ENCODE measurements around the gene RAP2B.
"Not testable (repeated sequence)": the region's sequence is repeated elsewhere in the genome, so short reads cannot be mapped to it uniquely, and the experiment has no call there.

RAP2B gene

DNA sequence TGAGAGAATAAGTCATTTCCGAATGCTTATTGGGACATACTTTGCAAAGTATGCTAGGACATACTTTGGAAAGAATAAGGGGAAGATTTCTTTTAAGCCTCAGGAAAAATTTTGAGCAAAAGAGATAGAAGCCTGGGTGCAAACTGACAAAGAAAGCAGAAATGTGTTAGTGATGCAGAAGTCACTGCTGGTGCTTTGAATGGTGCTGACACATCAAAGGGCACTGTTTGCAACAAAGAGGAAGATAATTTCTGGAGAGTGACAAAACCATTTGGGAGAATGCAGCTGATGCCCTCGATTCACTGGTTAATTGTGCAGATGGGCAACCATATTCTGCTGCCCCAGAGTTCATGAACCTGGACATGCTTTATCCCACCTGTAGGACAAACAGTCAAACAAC, 11.0 kb upstream of the RAP2B start:
- Mint-ChIP-seq H3K36me3 (peaks cover 1% of the 10 kb centered on the region), H3K27me3 (no peaks in the 10 kb centered on the region), H3K27ac (no peak overlapping the region), H3K4me3 (no peak overlapping the region), H3K4me1 (no peaks in the 10 kb centered on the region), H3K9me3 (no peaks in the 10 kb centered on the region)

DNA sequence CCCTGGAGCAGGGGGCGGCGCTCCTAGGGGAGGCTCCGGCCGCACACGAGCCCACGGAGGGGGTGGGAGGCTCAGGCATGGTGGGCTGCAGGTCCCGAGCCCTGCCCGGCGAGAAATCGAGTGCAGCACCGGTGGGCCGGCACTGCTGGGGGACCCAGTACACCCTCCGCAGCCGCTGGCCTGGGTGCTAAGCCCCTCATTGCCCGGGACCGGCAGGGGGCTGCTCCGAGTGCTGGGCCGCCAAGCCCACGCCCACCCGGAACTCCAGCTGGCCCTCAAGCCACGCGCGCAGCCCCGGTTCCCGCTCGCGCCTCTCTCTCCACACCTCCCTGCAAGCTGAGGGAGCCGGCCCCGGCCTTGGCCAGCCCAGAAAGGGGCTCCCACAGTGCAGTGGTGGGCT, 6.2 kb upstream of the RAP2B start:
- not testable (repeated sequence) for H3K4me3 Mint-ChIP-seq, H3K4me1 Mint-ChIP-seq, H3K27ac Mint-ChIP-seq, H3K36me3 Mint-ChIP-seq, H3K9me3 Mint-ChIP-seq, H3K27me3 Mint-ChIP-seq

DNA sequence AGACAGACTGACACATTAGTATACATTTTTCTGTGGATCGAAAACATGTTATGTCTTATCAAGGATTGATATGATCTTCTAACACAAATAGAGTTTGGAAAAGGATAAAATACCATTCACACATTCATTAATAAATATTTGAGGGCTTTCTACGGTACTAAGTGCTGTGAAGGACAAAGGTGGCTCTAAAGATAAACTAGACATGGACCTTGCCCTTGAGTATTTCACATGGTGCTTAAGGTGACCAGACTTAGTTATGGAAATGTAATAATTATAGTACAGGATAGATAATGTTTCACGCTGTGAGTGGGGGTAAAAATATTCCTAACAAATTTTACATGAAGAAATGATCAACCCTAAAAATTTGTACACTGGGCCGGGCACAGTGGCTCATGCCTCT, 3.8 kb upstream of the RAP2B start:
- H3K4me3 Mint-ChIP-seq, result no peak overlapping the region
- H3K36me3 Mint-ChIP-seq, result no peaks in the 10 kb centered on the region
- peaks cover 5% of the 10 kb centered on the region for H3K4me1 Mint-ChIP-seq
- H3K9me3 Mint-ChIP-seq, result no peaks in the 10 kb centered on the region
- no peaks in the 10 kb centered on the region for H3K27me3 Mint-ChIP-seq
- peak overlapping the region; percentile 8 for H3K27ac Mint-ChIP-seq

DNA sequence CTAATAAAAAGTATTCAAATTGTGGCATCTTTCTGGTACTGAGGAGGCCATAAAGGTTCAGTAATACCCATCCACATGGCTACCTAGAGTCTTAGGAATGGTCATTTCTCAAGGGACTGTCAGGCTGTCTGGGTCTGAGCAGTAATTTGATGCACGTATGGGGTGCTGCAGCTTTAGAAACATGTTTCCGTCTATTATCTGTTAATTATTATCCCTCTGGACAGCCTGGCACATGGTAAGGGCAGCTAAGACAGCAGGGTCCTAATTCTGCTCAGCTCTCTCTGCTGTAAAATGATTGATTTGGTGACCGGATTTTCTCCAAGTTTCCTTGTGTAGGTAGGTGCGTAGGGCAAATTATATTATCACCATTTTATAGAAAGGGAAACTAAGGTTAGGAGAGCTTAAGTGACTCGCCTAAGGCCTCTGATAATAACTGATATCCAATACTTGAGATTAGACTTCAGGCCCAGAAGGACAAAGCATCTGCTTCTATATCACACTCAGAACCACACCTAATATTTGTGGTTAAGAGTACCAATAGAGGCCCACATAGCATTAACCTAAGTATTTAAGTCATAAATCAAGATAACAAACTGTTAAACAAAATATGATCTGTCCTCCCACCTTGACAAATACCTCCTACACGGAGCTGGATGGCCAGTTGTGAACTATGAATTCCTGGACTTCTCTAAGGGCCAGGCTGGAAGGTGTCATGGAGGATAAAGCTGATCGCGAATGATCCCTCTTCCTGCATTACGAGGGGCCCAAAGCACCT, 2.9 kb upstream of the RAP2B start:
- H3K36me3 Mint-ChIP-seq, result no peaks in the 10 kb centered on the region
- no peaks in the 10 kb centered on the region for H3K9me3 Mint-ChIP-seq
- peak overlapping the region; percentile 93 for H3K4me3 Mint-ChIP-seq
- H3K4me1 Mint-ChIP-seq, result peaks cover 14% of the 10 kb centered on the region
- H3K27me3 Mint-ChIP-seq, result no peaks in the 10 kb centered on the region
- no peak overlapping the region for H3K27ac Mint-ChIP-seq

DNA sequence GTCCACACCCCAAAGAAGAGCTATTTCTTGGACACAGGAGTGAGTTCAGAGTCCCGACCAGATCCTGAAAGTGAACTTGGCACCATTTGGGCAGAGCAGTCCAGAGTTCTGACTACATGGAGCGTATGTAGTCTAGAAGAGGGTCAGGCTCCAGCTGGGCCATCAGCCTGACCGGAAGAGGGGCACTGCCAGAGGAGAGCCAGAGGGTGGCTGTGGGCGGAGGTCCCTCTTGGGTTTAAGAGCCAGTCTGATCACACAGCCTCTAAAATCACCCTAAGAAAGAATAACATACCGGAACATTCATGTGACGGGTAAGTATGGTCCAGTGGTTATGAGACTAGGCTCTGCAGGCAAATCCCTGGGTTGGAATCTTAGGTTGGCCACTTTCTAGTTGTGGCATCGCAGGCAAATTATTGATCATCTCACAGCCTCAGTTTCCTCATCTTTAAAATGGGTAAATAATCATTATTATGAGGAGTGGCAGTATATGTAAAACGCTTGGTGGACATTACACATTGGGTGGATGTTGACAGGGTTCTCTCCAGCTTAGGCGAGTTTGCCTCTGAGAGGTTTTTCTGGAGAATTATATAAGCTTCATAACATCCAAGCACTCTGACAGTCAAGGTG, 2.1 kb upstream of the RAP2B start:
- H3K4me1 Mint-ChIP-seq, result peaks cover 22% of the 10 kb centered on the region
- H3K9me3 Mint-ChIP-seq, result no peaks in the 10 kb centered on the region
- peak overlapping the region; percentile 93 for H3K4me3 Mint-ChIP-seq
- H3K36me3 Mint-ChIP-seq, result peaks cover 2% of the 10 kb centered on the region
- peak overlapping the region; percentile 78 for H3K27ac Mint-ChIP-seq
- H3K27me3 Mint-ChIP-seq, result no peaks in the 10 kb centered on the region

DNA sequence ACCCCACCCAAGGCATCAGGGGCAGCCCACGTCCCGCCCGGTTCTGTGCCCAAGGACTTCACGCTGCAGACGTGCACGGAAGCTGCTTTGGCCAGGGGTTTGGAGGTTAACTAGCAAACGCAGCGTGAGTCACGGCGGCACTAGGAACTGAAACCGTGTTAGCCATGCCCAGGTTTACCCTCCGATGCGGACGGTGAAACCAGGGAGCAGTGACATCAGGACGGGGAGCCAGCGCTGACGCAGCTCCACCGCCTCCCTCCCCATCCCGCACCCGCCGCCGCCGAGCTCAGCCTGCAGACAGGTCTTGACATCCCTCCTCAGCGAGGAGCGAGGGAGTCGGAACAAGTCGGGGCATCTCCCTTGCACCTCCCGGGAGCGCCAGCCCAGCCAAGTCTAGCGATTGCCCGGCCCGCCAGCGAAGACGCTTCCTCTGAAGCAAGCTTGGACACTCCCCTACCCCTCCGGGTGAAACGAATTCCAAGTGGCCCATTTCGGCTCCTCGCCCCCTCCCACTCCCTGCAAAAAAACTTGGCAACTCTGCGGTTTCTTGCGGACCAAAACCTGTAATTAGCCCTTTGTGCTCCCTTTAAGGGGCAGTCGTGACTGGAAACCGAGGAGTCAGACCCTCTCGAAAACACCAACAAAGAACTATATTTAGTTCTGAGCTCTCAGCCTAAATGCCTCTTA, 1.4 kb upstream of the RAP2B start:
- H3K4me3 Mint-ChIP-seq, result peak overlapping the region; percentile 93
- peak overlapping the region; percentile 98 for H3K27ac Mint-ChIP-seq
- H3K27me3 Mint-ChIP-seq, result no peaks in the 10 kb centered on the region
- H3K4me1 Mint-ChIP-seq, result peaks cover 29% of the 10 kb centered on the region
- peaks cover 2% of the 10 kb centered on the region for H3K36me3 Mint-ChIP-seq
- H3K9me3 Mint-ChIP-seq, result no peaks in the 10 kb centered on the region

DNA sequence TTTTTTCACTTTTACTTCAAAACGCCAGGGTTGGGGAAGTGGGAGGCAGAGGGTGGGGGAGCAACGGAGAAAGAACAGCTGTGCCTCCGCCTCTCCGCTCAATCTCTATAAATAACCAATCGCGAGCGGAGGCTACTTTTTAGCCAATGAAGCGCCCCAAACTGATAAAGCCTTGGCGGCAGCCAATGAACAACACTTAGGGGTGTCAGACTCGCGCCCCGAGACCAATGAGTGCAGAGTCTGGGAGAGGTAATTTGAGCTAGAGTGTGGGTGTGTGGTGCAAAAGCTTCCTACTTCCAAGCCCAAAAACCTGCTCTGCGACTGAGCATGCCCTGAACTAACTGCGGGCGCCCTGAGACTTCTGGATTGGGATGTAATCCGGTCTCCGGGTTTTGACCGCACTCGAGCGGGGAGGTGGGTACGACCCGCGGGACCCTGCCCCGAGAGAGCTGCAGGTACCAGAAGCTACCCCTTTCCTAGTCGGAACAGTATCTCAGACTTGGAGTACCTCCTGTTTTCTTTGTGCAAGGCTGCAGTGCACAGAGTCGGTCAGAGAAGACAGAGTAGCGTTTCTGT, 800 bp upstream of the RAP2B start:
- peak overlapping the region; percentile 98 for H3K27ac Mint-ChIP-seq
- peaks cover 35% of the 10 kb centered on the region for H3K4me1 Mint-ChIP-seq
- no peaks in the 10 kb centered on the region for H3K27me3 Mint-ChIP-seq
- H3K9me3 Mint-ChIP-seq, result no peaks in the 10 kb centered on the region
- H3K36me3 Mint-ChIP-seq, result peaks cover 2% of the 10 kb centered on the region
- H3K4me3 Mint-ChIP-seq, result peak overlapping the region; percentile 93

DNA sequence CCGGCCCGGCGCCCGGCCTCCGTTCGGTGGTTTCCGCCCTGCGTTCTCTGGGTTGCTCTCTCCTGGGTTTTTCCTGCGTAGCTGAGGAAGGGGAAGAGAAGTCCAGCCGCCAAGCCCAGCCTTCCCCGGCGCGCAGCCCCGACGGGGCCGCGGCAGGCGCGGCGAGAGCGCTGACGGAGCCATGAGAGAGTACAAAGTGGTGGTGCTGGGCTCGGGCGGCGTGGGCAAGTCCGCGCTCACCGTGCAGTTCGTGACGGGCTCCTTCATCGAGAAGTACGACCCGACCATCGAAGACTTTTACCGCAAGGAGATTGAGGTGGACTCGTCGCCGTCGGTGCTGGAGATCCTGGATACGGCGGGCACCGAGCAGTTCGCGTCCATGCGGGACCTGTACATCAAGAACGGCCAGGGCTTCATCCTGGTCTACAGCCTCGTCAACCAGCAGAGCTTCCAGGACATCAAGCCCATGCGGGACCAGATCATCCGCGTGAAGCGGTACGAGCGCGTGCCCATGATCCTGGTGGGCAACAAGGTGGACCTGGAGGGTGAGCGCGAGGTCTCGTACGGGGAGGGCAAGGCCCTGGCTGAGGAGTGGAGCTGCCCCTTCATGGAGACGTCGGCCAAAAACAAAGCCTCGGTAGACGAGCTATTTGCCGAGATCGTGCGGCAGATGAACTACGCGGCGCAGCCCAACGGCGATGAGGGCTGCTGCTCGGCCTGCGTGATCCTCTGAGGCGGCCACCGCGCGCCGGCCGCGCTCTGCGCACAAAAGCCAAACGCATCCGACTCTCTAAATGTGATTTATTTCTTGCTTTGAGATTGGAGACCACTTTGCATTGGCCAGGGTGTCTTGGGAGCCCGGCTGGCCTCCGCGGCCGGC, 727 bp downstream of the RAP2B start:
- peak overlapping the region; percentile 83 for H3K27ac Mint-ChIP-seq
- no peaks in the 10 kb centered on the region for H3K9me3 Mint-ChIP-seq
- H3K4me1 Mint-ChIP-seq, result peaks cover 50% of the 10 kb centered on the region
- H3K27me3 Mint-ChIP-seq, result no peaks in the 10 kb centered on the region
- H3K36me3 Mint-ChIP-seq, result peaks cover 2% of the 10 kb centered on the region
- peak overlapping the region; percentile 93 for H3K4me3 Mint-ChIP-seq

DNA sequence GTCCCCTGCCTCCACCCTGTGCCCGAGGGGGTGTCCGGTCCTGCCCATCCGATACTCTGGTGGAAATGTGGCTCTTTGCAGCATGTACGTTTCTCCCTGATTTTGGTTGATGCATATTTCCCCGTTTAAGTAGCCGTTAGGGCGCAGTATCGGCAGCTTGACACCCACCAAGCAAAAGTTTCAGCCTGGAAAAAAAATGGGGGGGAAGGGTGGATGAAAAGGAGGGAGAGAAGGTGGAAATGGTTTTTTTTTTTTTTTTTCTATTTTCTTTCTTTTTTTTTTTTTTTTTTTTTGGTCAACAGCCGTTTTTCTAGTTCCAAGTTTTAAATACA, 1.3 kb downstream of the RAP2B start:
- Mint-ChIP-seq H3K36me3 (peaks cover 2% of the 10 kb centered on the region), H3K4me3 (peak overlapping the region; percentile 93), H3K4me1 (peaks cover 56% of the 10 kb centered on the region), H3K27me3 (no peaks in the 10 kb centered on the region), H3K27ac (peak overlapping the region; percentile 92), H3K9me3 (no peaks in the 10 kb centered on the region)

DNA sequence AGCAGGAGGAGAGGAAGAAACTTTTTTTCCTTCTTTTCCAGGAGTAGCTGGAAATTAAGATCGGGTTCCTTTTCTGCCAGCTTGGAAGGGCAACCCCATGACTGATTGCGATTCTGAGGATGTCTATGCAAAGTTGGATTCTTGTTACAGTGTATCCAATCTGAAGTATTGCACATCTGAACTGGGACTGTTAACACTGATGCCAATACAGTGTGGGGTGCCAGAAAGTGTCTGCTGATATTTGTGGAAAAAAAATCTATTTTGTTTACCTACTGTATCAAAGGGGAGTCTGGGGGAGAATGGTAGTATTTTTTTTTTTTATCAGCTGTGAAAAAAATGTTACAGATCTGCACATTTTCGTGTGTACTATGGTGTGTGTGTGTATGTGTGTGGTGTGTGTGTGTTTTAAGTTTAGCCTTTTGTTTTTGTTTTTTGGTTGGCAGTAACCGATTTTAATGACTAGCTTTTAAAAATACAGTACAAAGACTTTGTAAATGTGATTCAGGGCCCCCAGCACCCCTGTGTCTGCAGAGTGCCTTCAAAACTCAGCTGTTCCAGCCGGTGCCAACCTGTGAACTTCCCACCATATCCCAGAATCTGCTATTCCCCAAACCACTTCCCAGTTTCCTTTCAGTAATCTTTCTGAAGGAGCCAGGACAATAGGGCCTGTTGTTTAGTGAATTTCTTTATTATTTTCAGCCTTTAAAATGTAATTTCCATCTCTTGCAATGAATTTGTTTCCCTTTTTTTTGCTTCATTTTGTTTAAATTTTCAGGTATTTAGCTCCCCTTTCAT, 1.9 kb downstream of the RAP2B start:
- H3K4me1 Mint-ChIP-seq, result peaks cover 60% of the 10 kb centered on the region
- peak overlapping the region; percentile 48 for H3K27ac Mint-ChIP-seq
- no peaks in the 10 kb centered on the region for H3K27me3 Mint-ChIP-seq
- H3K36me3 Mint-ChIP-seq, result peaks cover 2% of the 10 kb centered on the region
- H3K9me3 Mint-ChIP-seq, result no peaks in the 10 kb centered on the region
- H3K4me3 Mint-ChIP-seq, result peak overlapping the region; percentile 93

DNA sequence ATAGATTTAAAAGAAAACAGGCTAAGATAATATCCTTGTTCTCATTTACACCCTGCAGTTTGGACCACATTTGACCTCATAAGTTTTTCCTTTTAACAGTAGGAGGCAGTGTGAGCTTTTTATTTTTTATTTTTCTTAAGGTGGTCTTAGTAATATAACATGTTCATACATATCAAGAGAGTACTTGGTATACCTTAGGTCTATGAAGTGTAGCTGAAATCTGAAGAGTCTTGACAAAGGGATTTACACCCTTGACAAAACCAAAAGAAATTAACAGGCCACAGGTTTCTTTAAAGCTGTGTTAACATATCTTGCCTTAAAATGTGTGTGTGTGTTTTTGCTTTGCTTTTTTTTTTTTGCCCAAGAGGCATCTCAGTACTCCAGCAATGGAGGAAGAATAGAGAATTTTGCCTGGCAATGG, 3.2 kb downstream of the RAP2B start:
- Mint-ChIP-seq H3K4me3 (peak overlapping the region; percentile 93), H3K36me3 (peaks cover 3% of the 10 kb centered on the region), H3K4me1 (peaks cover 66% of the 10 kb centered on the region), H3K27me3 (no peaks in the 10 kb centered on the region), H3K27ac (peak overlapping the region; percentile 76), H3K9me3 (no peaks in the 10 kb centered on the region)

DNA sequence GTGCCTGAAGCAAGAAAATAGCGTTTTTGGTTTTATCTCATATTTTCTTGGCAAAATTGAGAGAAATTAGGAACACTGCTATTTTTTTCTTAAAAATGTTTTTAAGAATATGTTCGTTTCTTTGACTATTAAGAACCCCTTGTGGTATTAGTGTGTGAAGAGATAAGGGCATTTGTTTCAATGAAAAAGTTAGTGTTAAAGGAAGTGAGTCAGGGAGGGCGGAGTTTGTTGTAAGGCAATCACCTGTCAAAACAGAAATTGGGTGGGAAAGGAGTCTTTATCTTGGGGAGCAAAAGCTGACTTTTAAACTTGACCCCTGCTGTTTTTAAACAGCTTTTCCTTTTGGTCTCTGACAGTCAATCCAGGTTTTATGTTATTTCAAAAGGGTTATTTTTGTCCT, 4.2 kb downstream of the RAP2B start:
- Mint-ChIP-seq H3K27me3 (no peaks in the 10 kb centered on the region), H3K4me3 (peak overlapping the region; percentile 93), H3K9me3 (no peaks in the 10 kb centered on the region), H3K27ac (peak overlapping the region; percentile 75), H3K36me3 (peaks cover 3% of the 10 kb centered on the region), H3K4me1 (peaks cover 69% of the 10 kb centered on the region)

DNA sequence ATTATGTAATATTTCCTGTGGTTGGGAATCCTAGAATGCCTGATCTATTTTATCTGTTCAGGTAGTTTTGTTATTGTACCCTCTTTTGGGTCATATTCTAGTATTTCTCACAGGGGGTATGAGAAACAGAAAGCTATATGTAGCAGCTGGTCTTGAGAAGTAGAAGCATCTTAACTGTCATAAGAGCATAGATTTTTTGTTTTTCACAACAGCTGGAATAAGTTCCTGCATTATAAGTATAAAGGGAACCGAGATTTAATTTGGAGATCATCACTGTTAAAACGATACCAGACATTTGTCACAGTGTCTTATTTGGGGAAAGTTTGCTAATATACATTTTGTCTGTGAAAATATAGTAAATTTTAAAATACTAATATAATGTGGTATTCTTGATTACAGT, 4.8 kb downstream of the RAP2B start:
- Mint-ChIP-seq H3K36me3 (peaks cover 3% of the 10 kb centered on the region), H3K4me1 (peaks cover 72% of the 10 kb centered on the region), H3K4me3 (peak overlapping the region; percentile 93), H3K27ac (peak overlapping the region; percentile 75), H3K27me3 (no peaks in the 10 kb centered on the region), H3K9me3 (no peaks in the 10 kb centered on the region)

DNA sequence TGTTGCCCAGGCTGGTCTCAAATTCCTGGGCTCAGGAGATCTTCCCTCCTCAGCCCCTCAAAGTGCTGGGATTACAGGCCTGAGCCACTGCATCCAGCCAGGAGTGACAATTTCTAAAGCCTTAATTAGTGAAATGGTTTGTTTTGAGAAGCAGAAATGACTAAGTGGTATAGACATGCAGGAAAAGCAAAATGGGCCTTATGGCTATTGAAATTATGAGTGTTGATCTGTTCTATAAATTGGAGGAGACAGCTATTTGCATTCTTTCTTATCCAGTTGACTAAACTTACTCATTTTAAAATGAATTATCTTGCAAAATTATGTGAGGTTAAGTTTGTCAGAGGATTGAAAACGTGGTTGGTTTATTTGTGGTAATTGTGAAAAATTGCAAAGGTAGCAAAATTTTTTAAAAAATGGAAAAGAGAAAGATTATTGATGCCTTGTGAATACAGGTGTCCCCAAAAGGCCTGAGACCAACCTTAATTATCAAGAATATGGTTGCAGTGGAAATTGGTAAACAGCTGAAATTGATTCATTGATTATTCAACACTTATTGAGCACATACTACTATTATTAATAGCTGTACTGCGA, 7.9 kb downstream of the RAP2B start:
- no peak overlapping the region for H3K27ac Mint-ChIP-seq
- H3K9me3 Mint-ChIP-seq, result no peaks in the 10 kb centered on the region
- H3K4me3 Mint-ChIP-seq, result no peak overlapping the region
- no peaks in the 10 kb centered on the region for H3K27me3 Mint-ChIP-seq
- H3K36me3 Mint-ChIP-seq, result peaks cover 2% of the 10 kb centered on the region
- peaks cover 65% of the 10 kb centered on the region for H3K4me1 Mint-ChIP-seq
